Measurements from ENCODE around the gene TEX44. TPM values are rescaled to one million over a fixed set of nuclear protein-coding genes. Genes with fewer than 3 reads are reported as not detected.

Gene TEX44
- total and polyA plus RNA-seq, 9 donors = not detected

DNA sequence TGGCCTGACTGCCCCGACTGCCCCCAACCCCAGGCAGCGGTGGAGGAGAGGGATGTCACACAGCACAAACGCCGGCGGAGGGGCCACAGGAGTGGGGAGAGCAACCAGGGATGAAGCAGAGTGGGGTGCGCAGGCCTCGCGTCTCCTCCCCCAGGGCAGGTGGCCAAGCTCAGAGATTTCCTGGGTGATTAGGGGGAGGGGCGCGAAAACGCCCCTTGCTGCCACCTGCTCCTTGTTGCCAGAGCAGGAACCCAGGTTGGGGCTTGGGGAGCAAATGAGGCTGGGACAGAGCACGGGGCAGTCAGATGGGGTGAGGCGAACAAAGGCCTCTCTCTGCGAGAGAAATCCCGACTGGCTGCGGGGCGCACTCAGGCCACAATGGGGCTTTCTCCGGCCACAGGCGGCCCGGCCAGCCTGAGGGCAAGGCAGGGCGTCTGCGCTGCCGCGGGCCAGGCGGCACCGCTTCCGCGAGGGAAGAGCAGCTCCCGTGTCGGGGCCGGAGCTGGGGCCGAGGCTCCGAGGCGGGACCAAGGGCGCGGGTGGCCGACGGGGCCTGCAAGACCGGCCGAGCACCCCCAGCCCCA, 11.5 kb downstream of the TEX44 start:
- peak overlapping the region; percentile 53 for H3K4me3 ChIP-seq (ENCODE audit: low read length)
- DNase-seq = peak; percentile 77
- H3K36me3 ChIP-seq (ENCODE audit: control insufficient read depth, insufficient read depth, low read length) = no peaks in the 10 kb centered on the region
- H3K4me1 ChIP-seq (ENCODE audit: control insufficient read depth, insufficient read depth, low read length) = peaks cover 54% of the 10 kb centered on the region
- 8% methylated on average over 40 of the region's 40 CpGs for WGBS (ENCODE audit: insufficient coverage)
- H3K27me3 ChIP-seq (ENCODE audit: control insufficient read depth, insufficient read depth, low read length) = no peaks in the 10 kb centered on the region
- H3K9me3 ChIP-seq (replicated peaks; ENCODE audit: control insufficient read depth, low read depth, low read length) = no peaks in the 10 kb centered on the region
- peak overlapping the region; percentile 98 for H3K27ac ChIP-seq (ENCODE audit: low read length)

DNA sequence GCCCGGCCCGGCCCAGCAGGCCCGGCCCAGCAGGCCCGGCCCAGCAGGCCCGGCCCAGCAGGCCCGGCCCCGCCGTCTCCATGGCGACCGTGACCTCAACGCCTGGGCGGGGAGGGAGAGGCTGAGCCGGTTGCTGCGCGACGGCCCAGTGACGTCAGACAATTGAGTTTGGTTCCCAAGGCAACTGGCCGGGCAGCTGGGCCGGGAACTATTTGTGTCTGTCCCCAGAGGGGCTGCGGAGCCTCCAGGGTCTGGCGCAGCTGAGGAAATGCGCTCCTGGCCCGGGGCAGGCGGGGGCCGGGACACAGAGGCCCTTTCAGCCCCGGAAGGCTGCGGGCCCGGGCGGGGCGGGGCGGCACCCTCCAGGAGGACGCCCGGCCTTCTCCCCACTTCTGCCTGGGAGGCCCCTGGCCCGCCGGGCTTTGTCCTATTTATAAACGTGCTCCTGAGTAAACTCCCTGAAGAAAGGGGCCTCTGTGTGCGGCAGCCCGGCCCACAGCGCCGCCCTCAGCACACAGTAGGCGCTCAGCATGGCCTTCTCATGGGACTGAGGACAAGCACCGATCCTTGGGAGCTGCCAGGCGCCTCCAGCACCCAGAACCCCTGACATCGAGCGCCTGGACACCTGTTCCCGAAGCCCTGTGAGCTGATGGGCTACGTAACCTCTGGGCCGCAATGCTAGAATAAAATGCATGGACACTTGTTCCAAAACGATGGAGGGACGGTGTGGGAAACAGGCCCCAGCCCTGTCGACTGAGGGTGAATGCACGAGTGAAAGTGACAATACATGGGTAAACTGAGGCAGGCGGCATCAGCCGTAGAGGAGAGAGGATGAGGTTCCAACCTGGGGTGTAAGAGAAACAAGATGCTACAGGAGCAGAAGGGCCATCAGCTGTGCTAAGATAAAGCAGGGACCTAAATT, 12.3 kb downstream of the TEX44 start:
- 13% methylated on average over 48 of the region's 54 CpGs for WGBS (ENCODE audit: insufficient coverage)

DNA sequence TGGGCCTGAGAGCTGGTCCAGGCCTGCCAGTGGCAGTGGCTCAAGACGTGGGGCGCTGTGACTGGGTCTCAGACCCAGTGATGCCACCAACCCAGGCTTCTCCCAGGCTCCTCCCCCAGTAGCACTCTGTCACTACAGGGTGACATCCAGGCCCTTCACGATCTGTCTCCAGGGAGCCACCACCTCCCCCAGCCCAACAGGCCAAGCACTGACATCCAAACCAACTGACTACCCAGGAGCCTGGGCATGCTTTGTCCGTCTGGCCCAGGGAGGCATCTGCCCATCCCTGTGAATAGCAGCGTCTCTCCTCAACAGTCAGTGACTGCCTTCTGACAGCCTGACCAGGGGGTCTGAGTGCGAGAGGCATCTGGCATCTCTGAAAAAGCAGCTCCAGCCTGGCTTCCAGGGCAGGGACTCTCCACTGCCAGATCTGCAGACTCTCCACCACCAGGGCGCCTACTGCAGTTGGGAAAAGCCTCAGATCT, 13.0 kb downstream of the TEX44 start:
- H3K4me3 ChIP-seq (ENCODE audit: low read length) = no peak overlapping the region
- H3K9me3 ChIP-seq (replicated peaks; ENCODE audit: control insufficient read depth, low read depth, low read length) = no peaks in the 10 kb centered on the region
- 83% methylated on average over 7 of the region's 7 CpGs for WGBS (ENCODE audit: insufficient coverage)
- peak; percentile 60 for DNase-seq
- no peaks in the 10 kb centered on the region for H3K27me3 ChIP-seq (ENCODE audit: control insufficient read depth, insufficient read depth, low read length)
- no peaks in the 10 kb centered on the region for H3K36me3 ChIP-seq (ENCODE audit: control insufficient read depth, insufficient read depth, low read length)
- peaks cover 54% of the 10 kb centered on the region for H3K4me1 ChIP-seq (ENCODE audit: control insufficient read depth, insufficient read depth, low read length)
- peak overlapping the region; percentile 98 for H3K27ac ChIP-seq (ENCODE audit: low read length)

More for the DNA sequence above, 12.3 kb downstream of the TEX44 start:
- H3K27ac ChIP-seq (ENCODE audit: low read length) = peak overlapping the region; percentile 98
- H3K4me1 ChIP-seq (ENCODE audit: control insufficient read depth, insufficient read depth, low read length) = peaks cover 54% of the 10 kb centered on the region
- DNase-seq = peak; percentile 99
- H3K36me3 ChIP-seq (ENCODE audit: control insufficient read depth, insufficient read depth, low read length) = no peaks in the 10 kb centered on the region
- no peaks in the 10 kb centered on the region for H3K27me3 ChIP-seq (ENCODE audit: control insufficient read depth, insufficient read depth, low read length)
- H3K9me3 ChIP-seq (replicated peaks; ENCODE audit: control insufficient read depth, low read depth, low read length) = no peaks in the 10 kb centered on the region
- peak overlapping the region; percentile 34 for H3K4me3 ChIP-seq (ENCODE audit: low read length)

DNA sequence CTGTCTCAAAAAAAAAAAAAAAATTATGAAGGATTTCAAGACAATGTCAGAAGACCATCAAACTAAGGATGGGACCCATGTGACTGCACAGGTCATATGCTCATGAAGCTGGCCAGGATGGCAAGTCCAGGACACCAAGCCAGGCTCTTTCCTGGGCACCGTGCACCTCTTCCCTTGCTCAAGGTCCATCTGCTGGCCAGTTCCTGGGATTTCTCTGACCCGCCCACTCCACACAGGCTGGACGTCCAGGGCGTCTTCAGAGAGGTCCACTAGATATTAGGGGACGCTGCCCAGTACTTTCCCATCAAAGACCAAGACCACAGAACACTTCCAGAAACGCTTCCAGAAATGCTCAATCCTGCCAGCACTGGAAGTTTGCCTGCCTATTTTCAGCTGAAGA, 14.3 kb downstream of the TEX44 start:
- H3K36me3 ChIP-seq (ENCODE audit: control insufficient read depth, insufficient read depth, low read length) = no peaks in the 10 kb centered on the region
- DNase-seq = no peak
- no peak overlapping the region for H3K4me3 ChIP-seq (ENCODE audit: low read length)
- H3K27me3 ChIP-seq (ENCODE audit: control insufficient read depth, insufficient read depth, low read length) = no peaks in the 10 kb centered on the region
- 89% methylated on average over 3 of the region's 6 CpGs for WGBS (ENCODE audit: insufficient coverage)
- no peaks in the 10 kb centered on the region for H3K9me3 ChIP-seq (replicated peaks; ENCODE audit: control insufficient read depth, low read depth, low read length)
- peak overlapping the region; percentile 76 for H3K27ac ChIP-seq (ENCODE audit: low read length)
- H3K4me1 ChIP-seq (ENCODE audit: control insufficient read depth, insufficient read depth, low read length) = peaks cover 53% of the 10 kb centered on the region

DNA sequence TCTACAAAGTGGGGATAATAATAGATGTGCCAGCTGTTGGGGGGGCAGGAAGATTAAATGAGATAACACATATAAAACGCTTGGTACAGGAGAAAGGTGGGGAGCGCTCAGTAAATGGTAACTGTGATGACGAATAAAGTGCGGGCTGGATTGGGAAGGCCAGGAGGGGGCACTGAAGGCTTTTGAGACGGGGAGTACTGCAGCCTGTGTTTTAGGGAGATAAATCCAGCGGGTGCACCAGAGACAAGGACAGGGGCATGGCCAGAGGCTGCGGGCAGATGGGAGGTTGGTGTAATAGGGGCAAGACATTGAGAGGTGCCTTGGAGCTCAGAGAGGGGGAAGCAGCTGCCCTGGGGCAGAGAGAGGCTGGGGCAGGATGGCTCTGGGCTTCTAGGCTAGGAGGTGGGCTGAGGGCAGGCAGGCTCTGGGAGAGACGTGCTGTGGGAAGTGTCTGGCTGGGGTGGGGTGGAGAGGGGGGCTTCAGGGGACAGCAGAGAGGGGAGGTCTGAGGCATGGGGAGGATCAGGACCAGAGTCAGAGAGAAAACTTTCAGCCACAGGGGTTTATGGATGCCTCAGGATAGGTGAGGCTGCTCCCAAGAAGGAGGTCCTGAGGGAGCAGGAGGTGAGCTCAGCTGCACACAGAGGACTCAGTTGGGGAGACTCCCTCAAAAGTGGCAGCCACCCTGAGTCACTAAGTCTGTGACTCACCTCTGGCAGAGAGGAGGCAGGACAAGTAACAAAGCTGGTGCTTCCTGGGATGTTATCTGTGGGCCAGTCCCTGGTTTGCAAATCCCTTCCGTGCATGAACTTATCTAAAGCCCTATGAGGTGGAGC, 18.8 kb downstream of the TEX44 start:
- Histone ChIP-seq H3K4me3 (ENCODE audit: low read length) (no peak overlapping the region), H3K27ac (ENCODE audit: low read length) (peak overlapping the region; percentile 99), H3K27me3 (ENCODE audit: control insufficient read depth, insufficient read depth, low read length) (no peaks in the 10 kb centered on the region), H3K9me3 (replicated peaks; ENCODE audit: control insufficient read depth, low read depth, low read length) (no peaks in the 10 kb centered on the region), H3K36me3 (ENCODE audit: control insufficient read depth, insufficient read depth, low read length) (no peaks in the 10 kb centered on the region), H3K4me1 (ENCODE audit: control insufficient read depth, insufficient read depth, low read length) (peaks cover 51% of the 10 kb centered on the region)
- DNase-seq = peak; percentile 62
- 39% methylated on average over 8 of the region's 9 CpGs for WGBS (ENCODE audit: insufficient coverage)

DNA sequence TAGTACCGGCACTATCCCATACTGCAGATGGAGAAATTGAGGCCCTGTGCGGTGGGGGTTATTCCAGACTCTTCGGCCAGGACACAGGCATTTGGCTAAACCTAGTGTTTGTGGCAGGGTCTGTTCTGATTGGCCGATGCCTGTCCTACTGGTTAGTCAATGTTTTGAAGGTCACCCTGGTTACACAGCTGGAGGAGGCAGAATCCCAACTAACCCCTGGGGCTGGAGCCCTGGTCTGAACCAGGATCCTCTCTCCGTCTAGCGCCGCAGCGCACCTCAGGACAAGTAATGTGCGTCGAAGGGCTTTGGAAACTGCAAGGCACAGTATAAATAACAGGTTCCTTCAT, 19.4 kb downstream of the TEX44 start:
- DNase-seq = peak; percentile 88
- H3K27me3 ChIP-seq (ENCODE audit: control insufficient read depth, insufficient read depth, low read length) = no peaks in the 10 kb centered on the region
- no peaks in the 10 kb centered on the region for H3K9me3 ChIP-seq (replicated peaks; ENCODE audit: control insufficient read depth, low read depth, low read length)
- no peak overlapping the region for H3K4me3 ChIP-seq (ENCODE audit: low read length)
- peak overlapping the region; percentile 99 for H3K27ac ChIP-seq (ENCODE audit: low read length)
- 45% methylated on average over 9 of the region's 10 CpGs for WGBS (ENCODE audit: insufficient coverage)
- no peaks in the 10 kb centered on the region for H3K36me3 ChIP-seq (ENCODE audit: control insufficient read depth, insufficient read depth, low read length)
- H3K4me1 ChIP-seq (ENCODE audit: control insufficient read depth, insufficient read depth, low read length) = peaks cover 52% of the 10 kb centered on the region

DNA sequence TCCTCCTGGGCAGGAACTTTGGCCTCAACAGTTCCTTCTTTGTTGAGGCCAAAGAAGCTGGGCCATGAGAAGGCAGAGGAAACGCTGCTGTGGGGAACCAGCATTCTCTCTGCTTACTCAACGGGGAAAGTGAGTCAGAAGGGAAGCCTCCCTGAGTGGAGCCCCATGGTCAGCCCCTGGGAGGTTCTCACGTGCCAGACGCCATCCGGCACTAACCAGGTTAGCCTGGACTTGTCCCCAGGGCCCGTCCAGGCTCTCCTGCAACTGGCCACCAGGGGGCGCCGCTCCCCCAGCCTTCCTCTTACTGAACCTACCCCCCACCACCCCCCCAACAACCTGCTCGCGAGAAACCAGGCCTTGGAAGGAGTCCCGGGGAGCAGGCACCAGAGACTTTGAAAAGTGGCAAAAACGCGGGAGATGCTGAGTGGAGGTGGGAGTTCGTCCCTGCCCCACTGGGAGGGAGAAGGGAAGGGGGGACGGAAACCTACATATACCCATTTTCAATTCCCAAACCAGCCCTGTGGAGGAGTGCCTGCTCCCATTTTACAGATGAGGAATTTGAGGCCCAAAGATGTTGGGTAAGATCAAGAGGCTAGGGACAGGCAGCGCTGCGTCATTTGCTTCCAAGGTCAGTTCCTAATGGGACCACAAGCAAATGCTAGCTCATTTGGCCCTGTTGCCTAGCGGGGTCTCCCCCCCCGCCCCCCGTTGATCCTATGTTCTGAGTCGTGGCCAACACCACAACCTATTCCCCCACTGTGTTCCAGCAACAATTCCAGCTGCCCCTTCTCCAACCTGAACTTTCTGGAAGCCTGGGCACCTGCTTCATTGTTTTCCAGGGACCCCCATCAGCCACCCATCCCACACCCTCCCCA, 20.0 kb downstream of the TEX44 start:
- peak overlapping the region; percentile 99 for H3K27ac ChIP-seq (ENCODE audit: low read length)
- H3K4me3 ChIP-seq (ENCODE audit: low read length) = no peak overlapping the region
- no peaks in the 10 kb centered on the region for H3K27me3 ChIP-seq (ENCODE audit: control insufficient read depth, insufficient read depth, low read length)
- peaks cover 51% of the 10 kb centered on the region for H3K4me1 ChIP-seq (ENCODE audit: control insufficient read depth, insufficient read depth, low read length)
- DNase-seq = peak; percentile 92
- no peaks in the 10 kb centered on the region for H3K36me3 ChIP-seq (ENCODE audit: control insufficient read depth, insufficient read depth, low read length)
- WGBS (ENCODE audit: insufficient coverage) = 60% methylated on average over 4 of the region's 21 CpGs
- H3K9me3 ChIP-seq (replicated peaks; ENCODE audit: control insufficient read depth, low read depth, low read length) = no peaks in the 10 kb centered on the region

DNA sequence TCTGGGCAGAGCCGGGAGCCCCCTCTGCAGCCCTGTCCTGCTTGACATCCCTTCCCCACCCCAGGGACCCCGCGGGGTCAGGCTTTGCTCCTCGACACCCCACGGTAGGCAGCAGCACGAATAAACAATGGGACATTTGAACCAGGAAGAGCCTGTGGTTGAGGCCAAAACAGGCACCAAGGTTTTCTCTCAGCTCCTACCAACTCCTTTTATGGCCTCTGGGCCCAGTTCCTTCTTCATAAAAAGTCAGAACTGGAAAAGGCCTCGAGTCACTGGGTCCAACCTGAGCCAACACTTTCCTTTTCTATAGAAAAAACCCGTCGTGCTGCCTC, 20.6 kb downstream of the TEX44 start:
- Histone ChIP-seq H3K27me3 (ENCODE audit: control insufficient read depth, insufficient read depth, low read length) (no peaks in the 10 kb centered on the region), H3K9me3 (replicated peaks; ENCODE audit: control insufficient read depth, low read depth, low read length) (no peaks in the 10 kb centered on the region), H3K4me1 (ENCODE audit: control insufficient read depth, insufficient read depth, low read length) (peaks cover 52% of the 10 kb centered on the region), H3K4me3 (ENCODE audit: low read length) (peak overlapping the region; percentile 50), H3K36me3 (ENCODE audit: control insufficient read depth, insufficient read depth, low read length) (no peaks in the 10 kb centered on the region), H3K27ac (ENCODE audit: low read length) (peak overlapping the region; percentile 99)
- DNase-seq = peak; percentile 75
- WGBS (ENCODE audit: insufficient coverage) = 22% methylated on average over 9 of the region's 9 CpGs

DNA sequence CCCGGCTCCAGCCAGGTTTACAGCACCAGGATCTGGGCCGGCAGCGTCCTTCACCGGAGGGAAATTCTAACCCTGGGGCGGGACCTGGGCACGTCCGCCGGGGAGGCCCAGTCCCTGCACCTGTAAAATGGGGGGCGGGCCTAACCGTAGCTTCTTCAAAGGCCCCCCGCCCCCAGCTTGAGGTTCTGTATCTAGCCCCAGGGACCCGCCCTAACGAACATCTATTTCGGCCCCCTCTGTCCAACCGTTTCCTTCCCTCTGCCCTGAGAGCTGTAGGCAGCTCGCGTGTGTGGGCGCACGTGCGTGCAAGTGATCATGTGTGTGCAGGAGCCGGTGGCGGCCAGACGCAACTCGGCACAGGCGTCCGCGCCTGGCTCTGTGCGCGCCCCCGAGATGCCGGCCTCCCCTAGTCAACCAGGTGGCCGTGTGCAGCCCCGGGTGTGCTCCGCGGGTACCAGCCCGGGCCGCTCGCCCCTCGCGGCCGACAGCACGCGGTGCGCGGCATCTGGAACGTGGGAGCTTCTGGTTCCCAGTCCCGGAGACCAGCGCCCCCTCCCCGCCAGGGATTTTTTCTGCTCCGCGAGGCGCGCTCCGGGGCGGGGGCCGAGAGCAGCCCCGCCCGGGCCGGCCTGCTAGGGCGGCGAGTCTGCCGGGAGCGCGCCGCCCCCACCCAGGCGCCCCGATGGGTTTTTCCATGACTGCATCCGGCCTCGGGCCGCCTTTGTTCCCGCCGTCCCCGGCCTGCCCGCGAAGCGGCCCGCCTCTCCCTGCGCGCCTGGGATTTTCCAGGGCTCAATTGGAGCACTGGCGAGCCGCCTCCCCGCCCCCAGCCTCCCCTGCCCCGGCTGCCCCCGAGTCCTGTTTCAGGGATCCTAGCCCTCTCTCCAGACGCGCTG, 21.2 kb downstream of the TEX44 start:
- H3K9me3 ChIP-seq (replicated peaks; ENCODE audit: control insufficient read depth, low read depth, low read length) = no peaks in the 10 kb centered on the region
- no peaks in the 10 kb centered on the region for H3K36me3 ChIP-seq (ENCODE audit: control insufficient read depth, insufficient read depth, low read length)
- under 1% methylated on average over 84 of the region's 86 CpGs for WGBS (ENCODE audit: insufficient coverage)
- peak overlapping the region; percentile 99 for H3K27ac ChIP-seq (ENCODE audit: low read length)
- H3K4me1 ChIP-seq (ENCODE audit: control insufficient read depth, insufficient read depth, low read length) = peaks cover 52% of the 10 kb centered on the region
- H3K4me3 ChIP-seq (ENCODE audit: low read length) = peak overlapping the region; percentile 50
- DNase-seq = peak; percentile 97
- no peaks in the 10 kb centered on the region for H3K27me3 ChIP-seq (ENCODE audit: control insufficient read depth, insufficient read depth, low read length)
